ENCODE data around the gene KDM8.
A peak's percentile ranks its signal among the peaks of the same experiment; 100 is the strongest.

KDM8 gene

GRCh38 chr16:27203507-27204311 lies at the start of gene KDM8:
Gene KDM8, plus strand, starts transcription at chr16:27203526. Its CDS starts 6,598 bp downstream, at chr16:27210124.
- peak; percentile 99 for DNase-seq

DNA sequence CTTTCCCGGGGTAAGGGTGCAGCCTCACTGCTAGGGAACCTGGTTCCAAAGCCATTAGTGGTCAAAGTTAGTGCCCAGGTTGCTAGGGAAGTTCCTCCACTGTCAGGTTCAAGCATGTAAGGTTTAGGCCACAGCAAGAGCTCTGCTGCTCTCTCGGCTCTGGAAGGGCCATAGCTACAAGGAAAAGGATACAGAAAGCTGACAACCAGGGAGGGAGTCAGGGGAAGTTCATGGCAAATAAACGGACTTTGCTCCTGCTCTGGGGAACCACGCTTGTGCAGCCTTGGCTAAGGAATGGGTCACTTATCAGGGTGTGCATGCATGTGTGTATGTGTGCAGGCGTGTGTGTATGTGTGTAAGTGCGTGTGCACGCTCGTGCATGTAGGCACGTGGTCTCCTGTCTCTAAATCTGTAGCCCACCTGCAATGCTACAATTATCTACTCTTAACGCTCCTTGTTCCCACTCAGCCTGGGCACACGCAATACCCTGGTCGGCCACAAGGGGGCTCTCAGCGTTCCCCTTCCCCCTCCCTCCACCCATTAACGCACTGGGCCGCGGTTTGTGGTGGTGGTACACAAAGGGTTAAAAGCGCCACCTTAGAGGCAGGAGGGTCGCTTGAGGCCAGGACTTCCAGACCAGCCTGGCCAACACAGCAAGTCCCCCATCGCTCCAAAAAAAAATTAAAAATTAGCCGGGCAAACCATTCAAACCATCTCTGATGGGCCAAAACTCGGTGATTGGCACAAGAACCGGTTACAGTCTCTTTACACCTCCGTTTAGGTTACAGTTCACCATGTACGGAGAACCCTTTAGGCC lies 48.4 kb upstream of the KDM8 start:
- no peak for DNase-seq

- DNase-seq = no peak
Measured at GRCh38 chr16:27156579-27156978, 46.7 kb upstream of the KDM8 start.

GRCh38 chr16:27161398-27161797 lies 41.9 kb upstream of the KDM8 start:
- DNase-seq = no peak

- DNase-seq = no peak
Measured at GRCh38 chr16:27164352-27164751, 39.0 kb upstream of the KDM8 start.

GRCh38 chr16:27165576-27165975 lies 37.8 kb upstream of the KDM8 start:
- no peak for DNase-seq

DNA sequence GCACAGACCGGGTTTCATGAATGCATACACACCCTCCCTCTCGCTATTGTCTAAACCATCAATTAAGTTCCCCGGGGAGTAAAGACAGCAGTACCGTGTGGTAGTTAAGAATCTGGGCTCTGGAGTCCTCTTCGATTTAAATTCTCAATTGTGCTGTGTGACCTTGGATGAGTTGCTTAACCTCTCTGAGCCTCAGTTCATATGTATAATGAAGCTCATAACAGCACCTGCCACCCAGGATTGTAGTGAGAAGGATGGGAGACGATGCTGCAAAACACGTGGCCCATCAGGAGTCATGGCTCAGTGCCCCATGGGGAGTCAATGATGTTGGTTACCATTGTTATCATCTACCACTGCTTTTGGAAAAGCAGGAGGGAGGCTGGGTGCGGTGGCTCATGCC lies 34.5 kb upstream of the KDM8 start:
- no peak for DNase-seq

- peak; percentile 60 for DNase-seq
Measured at GRCh38 chr16:27169511-27170071, 33.7 kb upstream of the KDM8 start.

DNA sequence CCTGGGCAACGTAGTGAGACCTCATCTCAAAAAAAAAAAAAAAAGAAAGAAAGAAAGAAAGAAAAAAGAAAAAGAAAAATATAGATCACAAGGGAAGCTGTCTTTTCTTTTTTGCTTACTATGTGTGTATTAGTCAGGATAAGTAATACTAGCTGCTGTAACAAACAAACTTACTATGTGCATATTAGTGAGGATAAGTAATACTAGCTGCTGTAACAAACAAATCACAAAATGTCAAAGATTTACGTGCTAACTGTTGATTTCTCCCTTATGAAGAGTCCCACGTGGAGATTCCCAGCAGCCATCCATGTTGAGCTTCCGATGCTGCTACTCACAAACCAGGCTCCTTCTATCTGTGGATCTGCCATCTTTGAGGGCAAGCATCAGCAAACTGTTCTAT lies 31.7 kb upstream of the KDM8 start:
- DNase-seq = no peak

GRCh38 chr16:27174007-27174406 lies 29.3 kb upstream of the KDM8 start:
- peak; percentile 72 for DNase-seq

DNA sequence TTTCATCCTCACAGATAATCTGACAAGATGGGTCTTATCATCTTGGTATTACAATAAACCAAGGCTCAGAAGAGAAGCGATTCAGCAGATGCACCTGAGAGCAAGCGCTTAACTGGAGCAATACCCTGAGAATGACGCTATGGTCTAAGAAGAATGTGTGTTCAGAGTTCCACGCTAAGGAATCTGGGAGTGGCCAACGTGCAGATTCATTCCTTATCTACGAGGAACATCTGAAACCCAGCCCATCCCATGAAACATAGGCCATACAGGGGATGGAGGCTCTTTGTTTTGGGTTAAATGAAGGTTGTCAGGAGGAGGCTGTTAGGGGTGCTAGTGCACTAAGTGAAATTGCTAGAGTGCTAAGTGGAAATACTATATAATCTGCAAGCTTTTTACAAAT lies 28.5 kb upstream of the KDM8 start:
- DNase-seq = no peak

DNA sequence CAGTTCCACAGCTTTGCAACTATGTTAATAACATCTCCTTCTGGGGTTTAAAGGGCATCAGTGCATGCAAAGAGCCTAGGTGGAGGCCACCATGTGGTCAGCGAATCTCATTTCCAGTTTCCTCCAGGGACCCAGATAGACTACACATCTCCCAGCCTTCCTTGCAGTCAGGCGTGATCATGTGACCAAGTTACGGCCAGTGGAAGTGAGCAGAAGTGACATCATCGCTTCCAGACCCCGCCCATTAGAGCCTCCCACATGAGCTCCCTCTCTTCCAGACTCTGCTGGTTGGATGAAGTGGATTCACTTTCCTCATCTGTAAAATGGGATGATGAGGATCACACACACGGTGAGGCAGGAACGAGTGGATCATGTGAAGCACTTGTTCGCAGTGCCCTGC lies 27.4 kb upstream of the KDM8 start:
- no peak for DNase-seq

DNA sequence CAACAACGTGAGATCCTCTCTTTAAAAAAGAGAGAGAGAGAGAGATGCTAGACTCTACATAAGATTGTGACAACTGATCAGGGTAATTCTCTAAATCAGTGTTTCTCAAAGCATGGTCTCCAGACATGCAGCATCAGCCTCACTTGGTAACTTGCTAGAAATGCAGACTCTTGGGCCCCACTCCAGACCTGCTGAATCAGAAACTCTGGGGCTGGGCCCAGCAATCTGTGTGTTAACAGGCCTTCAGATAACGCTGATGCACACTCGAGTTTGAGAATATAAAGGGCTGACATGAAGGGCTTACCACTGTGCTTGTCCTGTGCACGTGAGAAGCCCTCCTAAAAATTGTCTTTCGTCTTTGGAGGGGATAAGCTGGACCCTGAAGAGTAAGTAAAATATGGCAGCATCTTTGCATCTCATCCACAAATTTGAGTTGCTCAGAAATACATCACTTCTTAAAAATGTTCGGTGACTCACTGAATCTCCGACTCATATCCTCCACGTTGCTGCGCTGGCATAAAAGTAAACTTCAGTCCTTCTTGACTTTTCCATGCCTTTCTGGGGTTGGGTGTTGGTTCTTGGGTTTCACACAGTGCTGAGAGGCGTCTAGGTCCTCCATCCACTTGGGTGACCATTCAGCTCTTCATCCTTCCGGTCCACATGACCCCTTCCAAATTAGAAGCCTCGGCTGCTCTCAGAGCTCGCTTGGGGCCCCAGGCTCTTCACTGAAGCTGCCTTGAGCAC lies 26.1 kb upstream of the KDM8 start:
- no peak for DNase-seq

GRCh38 chr16:27179500-27180072 lies 23.7 kb upstream of the KDM8 start:
- DNase-seq = no peak

- DNase-seq = no peak
Measured at GRCh38 chr16:27181019-27181790, 22.1 kb upstream of the KDM8 start.

DNA sequence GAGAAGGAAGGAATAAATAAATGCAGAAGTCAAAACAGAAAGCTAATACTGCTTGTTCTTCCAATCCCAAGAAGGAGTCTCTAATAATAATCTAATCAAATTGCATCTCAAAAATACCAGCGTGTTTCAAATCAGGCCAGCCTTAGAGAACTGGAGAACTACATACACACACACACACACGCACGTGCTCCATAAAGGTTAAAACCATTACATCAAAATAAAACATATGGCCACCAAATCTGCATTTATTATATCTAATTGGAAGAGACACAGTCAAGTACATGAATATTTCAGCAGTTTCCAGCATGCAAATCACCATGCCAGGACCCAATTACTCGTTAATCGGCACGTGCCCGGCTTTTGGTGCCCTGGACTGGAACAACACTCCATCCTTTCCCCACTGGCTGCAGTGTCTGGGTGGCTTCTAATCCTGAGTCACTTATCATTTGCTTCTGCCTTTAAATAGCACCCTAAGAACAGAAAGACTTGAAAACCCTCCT lies 20.4 kb upstream of the KDM8 start:
- DNase-seq = no peak

- DNase-seq = no peak
Measured at GRCh38 chr16:27185776-27186130, 17.6 kb upstream of the KDM8 start.

- DNase-seq = no peak
Measured at GRCh38 chr16:27188633-27189032, 14.7 kb upstream of the KDM8 start.

DNA sequence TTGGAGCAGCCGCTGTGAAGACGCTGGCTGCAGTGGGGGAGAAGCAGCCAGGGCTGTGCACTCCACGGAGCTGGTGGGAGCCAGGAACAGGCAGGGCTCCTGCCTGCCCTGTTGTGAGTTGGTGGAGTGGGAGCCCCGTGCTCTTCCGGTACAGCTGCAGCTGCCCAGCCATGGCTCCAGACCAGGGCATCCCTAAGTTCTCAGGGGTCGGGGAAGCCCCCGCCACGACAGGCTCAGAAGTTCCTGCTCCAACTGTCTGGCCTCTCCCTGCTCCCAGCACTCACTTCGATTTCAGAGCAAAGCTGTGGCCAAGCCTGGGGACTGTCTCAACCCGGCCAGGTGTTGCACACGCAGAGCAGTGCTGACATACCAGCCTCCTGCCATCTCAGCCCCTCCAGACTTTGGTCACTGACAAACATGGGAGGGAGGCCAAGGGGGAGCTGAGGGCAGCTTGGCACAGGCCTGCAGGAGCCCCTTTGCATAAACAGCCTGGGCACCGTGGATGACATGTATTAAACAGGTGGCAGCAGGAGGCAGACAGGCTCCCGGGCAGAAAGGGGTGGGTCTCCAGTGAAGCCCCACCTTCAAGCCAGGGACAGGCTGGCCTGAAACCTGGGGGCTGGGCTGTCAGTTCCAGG lies 13.9 kb upstream of the KDM8 start:
- DNase-seq = no peak

DNA sequence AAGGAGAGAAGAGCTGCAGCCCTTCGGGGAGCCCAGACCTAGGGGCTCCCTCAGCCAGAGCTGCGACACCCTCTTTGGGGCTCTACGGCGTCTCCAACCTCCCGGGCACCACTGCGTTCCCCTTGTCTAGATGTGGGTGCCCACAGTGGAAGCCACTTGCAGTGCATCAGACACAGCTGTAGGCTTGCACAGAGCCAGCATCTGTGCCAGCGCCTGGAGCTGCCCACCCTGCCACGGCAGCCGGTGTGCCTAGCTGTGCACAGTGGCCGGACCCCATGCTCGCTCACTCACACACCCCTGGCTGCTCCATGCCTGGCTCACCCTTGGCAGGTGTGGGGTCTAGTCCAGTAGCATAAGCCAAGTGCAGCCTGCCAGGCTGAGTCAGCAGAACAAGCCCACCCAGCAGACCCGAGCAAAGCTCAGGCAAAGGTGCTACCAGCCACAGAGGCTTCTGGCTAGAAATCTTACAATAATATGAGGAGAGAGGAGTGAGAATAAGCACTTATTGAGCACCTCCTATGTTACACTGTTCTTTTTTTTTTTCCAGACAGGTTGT lies 12.9 kb upstream of the KDM8 start:
- DNase-seq = no peak

DNA sequence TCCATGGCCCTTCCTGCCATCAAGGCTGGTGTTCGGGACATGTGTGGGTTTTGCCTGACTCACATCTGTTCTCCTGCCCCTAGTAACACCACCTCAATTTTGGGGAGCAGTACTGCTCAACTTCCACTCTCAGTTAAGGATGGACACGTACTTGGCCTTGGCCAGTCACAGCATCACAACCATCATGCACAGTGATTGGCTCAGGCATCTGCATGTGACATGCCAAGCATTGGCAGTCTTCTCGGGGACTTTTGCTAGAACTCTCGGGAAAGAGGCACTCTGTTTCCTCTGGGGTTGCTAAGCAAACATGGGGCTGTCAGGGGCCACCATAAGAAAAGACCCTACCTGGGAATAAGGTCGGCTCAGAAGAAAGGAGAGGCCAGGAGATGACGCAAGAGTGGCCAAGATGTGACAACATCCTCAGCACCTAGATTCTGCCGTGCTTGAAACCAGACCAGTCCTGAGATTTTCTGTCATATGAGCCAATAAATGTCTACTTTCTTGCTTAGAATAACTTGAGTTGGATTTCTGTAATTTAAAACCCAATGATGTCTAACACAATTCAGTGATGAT lies 11.9 kb upstream of the KDM8 start:
- no peak for DNase-seq
